PC-3 (cell line): ENCODE data around the gene ZNF438. TPM values are rescaled to one million over a fixed set of nuclear protein-coding genes. Genes with fewer than 3 reads are reported as not detected.

Source experiments
- ATAC-seq: fragments of 200-7000 bp; cut with Tn5 transposase; 2 replicates; pipeline ENCODE4 v1.9.1; 2020; ENCODE audit warnings: mild to moderate bottlenecking, moderate library complexity
- BruUV-seq: library from RNA; stranded (reverse); fragments of 400-500 nt; replicated peaks from 2 replicates; lab custom pipeline; 2021; lab: Mats Ljungman, UMichigan
- CTCF ChIA-PET: fragments of 300-600 bp; sonication (Branson Sonifier 250); formaldehyde crosslinking; loops from one replicate; lab custom pipeline; 2022; ENCODE audit warnings: antibody characterized with exemption; lab: Charles Lee
- POLR2A ChIA-PET: fragments of 300-600 bp; sonication (Branson Sonifier 250); formaldehyde crosslinking; loops from one replicate; lab custom pipeline; 2022; ENCODE audit warnings: antibody characterized with exemption; ENCODE audit not compliant: unreplicated experiment; lab: Charles Lee
- DNase-seq: peaks from one replicate; pipeline ENCODE4 v3.0.0-alpha.2; 2015
- H2AFZ ChIP-seq: fragments of 300-600 bp; sonication (generic); 2 replicates; pipeline ENCODE4 v1.6.0; 2016; ENCODE audit warnings: antibody characterized with exemption, low read length
- H3F3A ChIP-seq: fragments of 300-600 bp; sonication (generic); one replicate; pipeline ENCODE4 v1.6.0; 2017; ENCODE audit warnings: antibody characterized with exemption, low read length, control low read depth, mild to moderate bottlenecking; ENCODE audit not compliant: unreplicated experiment
- H3K27ac ChIP-seq: fragments of 300-600 bp; sonication (generic); 2 replicates; pipeline ENCODE4 v1.5.1; 2016; ENCODE audit warnings: mild to moderate bottlenecking, low read length
- H3K27me3 ChIP-seq: fragments of 300-600 bp; sonication (generic); 2 replicates; pipeline ENCODE4 v1.6.1; 2016; ENCODE audit warnings: low read length, mixed read lengths
- H3K36me3 ChIP-seq: fragments of 300-600 bp; sonication (generic); 2 replicates; pipeline ENCODE4 v1.6.1; 2016; ENCODE audit warnings: low read depth, mixed run types, low read length, mixed read lengths
- H3K4me1 ChIP-seq: fragments of 300-600 bp; sonication (generic); 2 replicates; pipeline ENCODE4 v1.5.1; 2016; ENCODE audit warnings: low read length; ENCODE audit not compliant: insufficient read depth
- H3K4me2 ChIP-seq: fragments of 300-600 bp; sonication (generic); 2 replicates; pipeline ENCODE4 v1.6.0; 2016; ENCODE audit warnings: low read length
- H3K4me3 ChIP-seq: fragments of 300-600 bp; sonication (generic); 2 replicates; pipeline ENCODE4 v1.5.1; 2016; ENCODE audit warnings: mild to moderate bottlenecking, low read length, mixed read lengths
- H3K79me2 ChIP-seq: fragments of 300-600 bp; sonication (generic); 2 replicates; pipeline ENCODE4 v1.6.1; 2017; ENCODE audit warnings: low read length, mixed read lengths
- H3K9ac ChIP-seq: fragments of 300-600 bp; sonication (generic); 2 replicates; pipeline ENCODE4 v1.6.0; 2016; ENCODE audit warnings: mild to moderate bottlenecking, low read length
- H3K9me2 ChIP-seq: fragments of 300-600 bp; sonication (generic); replicated peaks from 2 replicates; pipeline ENCODE4 v1.6.1; 2016; ENCODE audit warnings: mixed run types, low read length, mixed read lengths
- H3K9me3 ChIP-seq: fragments of 300-600 bp; sonication (generic); 2 replicates; pipeline ENCODE4 v1.6.1; 2016; ENCODE audit warnings: low read length, mixed read lengths
- H4K20me1 ChIP-seq: fragments of 300-600 bp; sonication (generic); 2 replicates; pipeline ENCODE4 v1.6.1; 2016; ENCODE audit warnings: low read length, mixed read lengths
- CTCF ChIP-seq: fragments of 300-600 bp; sonication (generic); conservative IDR thresholded peaks from 2 replicates; pipeline ENCODE4 v1.5.1; 2017; ENCODE audit warnings: antibody characterized with exemption, low read depth, mild to moderate bottlenecking, low read length
- EZH2 ChIP-seq: fragments of 300-600 bp; sonication (generic); IDR thresholded peaks from one replicate; pipeline ENCODE4 v1.6.1; 2017; ENCODE audit warnings: antibody characterized with exemption, mild to moderate bottlenecking, low read length; ENCODE audit not compliant: unreplicated experiment
- EZH2phosphoT487 ChIP-seq: fragments of 300-600 bp; sonication (generic); IDR thresholded peaks from 2 replicates; pipeline ENCODE4 v1.6.1; 2018; ENCODE audit warnings: mild to moderate bottlenecking, antibody characterized with exemption, low read length, borderline replicate concordance
- intact Hi-C: fragments of 100-400 bp; cut with micrococcal nuclease; formaldehyde crosslinking; loops from 2 replicates; pipeline ENCODE4 v1.9.0; 2023
- total RNA-seq: library from RNA; depleted of rRNA; stranded (reverse); fragments of >200 nt; gene quantifications from 2 replicates; pipeline ENCODE4 v1.2.3, GENCODE V29; 2014

The ZNF438 gene
- total RNA-seq, 1 experiment from 2014 or later = 0.98 TPM

DNA sequence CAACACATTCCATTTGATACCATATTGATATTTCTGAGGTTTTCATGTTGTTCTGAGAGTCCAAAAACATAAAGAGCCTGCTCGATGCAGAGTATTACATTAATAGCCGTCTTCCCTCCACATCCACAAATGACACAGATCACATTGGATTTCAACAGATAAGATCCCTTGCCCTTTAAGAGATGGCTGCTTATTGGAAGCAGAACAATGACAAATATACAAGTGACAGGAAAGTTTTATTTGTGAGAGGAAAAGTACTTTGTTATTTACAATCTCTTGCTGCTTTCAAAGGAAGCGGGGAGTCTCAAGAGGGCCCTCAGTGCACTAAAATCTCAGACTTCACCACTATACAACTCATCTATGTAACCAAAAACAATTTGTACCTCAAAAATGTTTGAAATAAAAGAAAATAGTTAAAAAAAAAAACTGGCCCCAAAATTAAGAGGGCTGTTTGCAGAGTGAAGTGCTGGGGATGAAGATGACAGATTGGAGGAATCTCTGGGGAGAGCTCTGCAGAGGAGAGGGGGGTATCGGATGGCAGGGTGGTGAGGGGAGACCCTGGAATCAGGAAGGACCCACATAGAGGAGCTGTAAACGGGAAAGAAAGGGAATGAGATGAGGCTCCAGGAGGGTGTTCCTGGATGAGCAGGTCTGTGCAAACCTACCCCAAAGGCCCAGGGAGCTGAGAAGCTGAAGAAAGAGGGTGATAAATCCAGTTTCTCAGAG lies 42.5 kb upstream of the ZNF438 start:
- no peaks in the 10 kb centered on the region for H3K9me3 ChIP-seq
- no peak overlapping the region for H3K4me2 ChIP-seq
- CTCF ChIA-PET = interaction anchor here (0.7 kb wide), 1 partner anchor 1072 kb away, joined by 3 read pairs; no protein-coding TSS in a partner anchor
- DNase-seq (no peak), ATAC-seq (no peak)
- H3K9me2 ChIP-seq = no peaks in the 10 kb centered on the region
- TF ChIP-seq EZH2 (no peak), CTCF (no peak), EZH2phosphoT487 (no peak)
- no peaks in the 10 kb centered on the region for H3F3A ChIP-seq
- no peaks in the 10 kb centered on the region for H3K36me3 ChIP-seq
- no peak overlapping the region for H3K27ac ChIP-seq
- intact Hi-C loops = no loop called here
- H3K9ac ChIP-seq = no peak overlapping the region
- no peaks in the 10 kb centered on the region for H4K20me1 ChIP-seq
- no peak overlapping the region for H3K4me3 ChIP-seq
- no peaks in the 10 kb centered on the region for H3K27me3 ChIP-seq
- POLR2A ChIA-PET = no interaction called here
- BruUV-seq = no TSS peak
- H3K79me2 ChIP-seq = no peaks in the 10 kb centered on the region
- H2AFZ ChIP-seq = no peak overlapping the region
- peaks cover 18% of the 10 kb centered on the region for H3K4me1 ChIP-seq

DNA sequence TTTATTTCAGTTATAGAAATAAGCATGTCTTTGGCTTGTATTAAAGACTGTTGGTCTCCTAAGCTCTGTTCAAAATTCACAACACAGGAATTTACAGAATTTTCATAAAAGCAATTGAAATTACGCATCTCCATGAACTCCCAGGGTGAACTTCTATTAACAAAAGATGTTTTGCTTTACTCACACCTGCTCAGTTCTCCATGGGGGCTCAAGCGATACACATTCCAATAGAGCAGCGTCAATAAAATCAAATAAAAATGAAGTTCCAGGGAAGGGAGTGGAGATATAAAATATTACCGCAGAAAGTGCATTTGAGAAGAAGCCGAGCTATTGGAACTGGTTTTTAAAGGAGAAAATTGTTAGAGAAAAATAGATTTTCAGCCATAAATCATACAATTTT lies 41.5 kb upstream of the ZNF438 start:
- Histone ChIP-seq H3K27me3 (no peaks in the 10 kb centered on the region), H3K9ac (no peak overlapping the region), H4K20me1 (no peaks in the 10 kb centered on the region), H2AFZ (no peak overlapping the region), H3F3A (no peaks in the 10 kb centered on the region), H3K4me2 (no peak overlapping the region), H3K9me3 (no peaks in the 10 kb centered on the region), H3K4me3 (no peak overlapping the region), H3K79me2 (no peaks in the 10 kb centered on the region), H3K4me1 (peaks cover 18% of the 10 kb centered on the region), H3K9me2 (no peaks in the 10 kb centered on the region), H3K36me3 (no peaks in the 10 kb centered on the region), H3K27ac (no peak overlapping the region)
- ChIA-PET POLR2A (no interaction called here), CTCF (no interaction called here)
- DNase-seq (no peak), ATAC-seq (no peak)
- intact Hi-C loops = no loop called here
- no TSS peak for BruUV-seq
- TF ChIP-seq CTCF = no peak
- no peak for TF ChIP-seq EZH2phosphoT487
- no peak for TF ChIP-seq EZH2

- Histone ChIP-seq H3K9me3 (no peaks in the 10 kb centered on the region), H3K27ac (no peak overlapping the region), H3K79me2 (no peaks in the 10 kb centered on the region), H2AFZ (no peak overlapping the region), H3K9ac (no peak overlapping the region), H3K9me2 (no peaks in the 10 kb centered on the region), H3F3A (no peaks in the 10 kb centered on the region), H4K20me1 (no peaks in the 10 kb centered on the region), H3K27me3 (no peaks in the 10 kb centered on the region), H3K4me1 (peaks cover 18% of the 10 kb centered on the region), H3K36me3 (no peaks in the 10 kb centered on the region), H3K4me2 (no peak overlapping the region), H3K4me3 (no peak overlapping the region)
- ChIA-PET POLR2A (no interaction called here), CTCF (no interaction called here)
- intact Hi-C loops = no loop called here
- BruUV-seq = no TSS peak
- ATAC-seq (no peak), DNase-seq (no peak)
- no peak for TF ChIP-seq CTCF
- no peak for TF ChIP-seq EZH2phosphoT487
- TF ChIP-seq EZH2 = no peak
These were observed 40.8 kb upstream of the ZNF438 start for GRCh38 chr10:31072451-31072850.
